ENCODE measurements around the gene P2RX4. TPM values are rescaled to one million over a fixed set of nuclear protein-coding genes. Genes with fewer than 3 reads are reported as not detected.

The P2RX4 gene
- total and polyA plus RNA-seq, 2 of the 8 experiments (the other 6 are each of a cell fraction or from before 2014, with no cell fraction given): 9.5 to 12.2 TPM

GRCh38 chr12:121253638-121254335 lies 43.9 kb downstream of the P2RX4 start:
- Histone ChIP-seq H3K4me2 (ENCODE audit: insufficient read depth in 1 of 2, low read depth in 2 of 2, low read length in 2 of 2) (no peak overlapping the region), H3K27ac (ENCODE audit: low read depth, low read length) (no peak overlapping the region), H3K23me2 (ENCODE audit: low read depth, low read length) (no peaks in the 10 kb centered on the region; the same call in 1 of the 2 replicates), H2BK5ac (ENCODE audit: low read depth, low read length) (no peak overlapping the region), H3K4ac (replicated peaks; ENCODE audit: insufficient read length, low read depth, low read length) (no peak overlapping the region), H2BK12ac (ENCODE audit: low read depth, low read length) (no peak overlapping the region), H3K9ac (replicated peaks in 1 of 4; ENCODE audit: extremely low read depth in 1 of 4, low read depth in 3 of 4, low read length in 3 of 4) (no peak overlapping the region), H3K27me3 (replicated peaks in 1 of 4; ENCODE audit: control insufficient read depth in 3 of 4, extremely low read depth in 1 of 4, insufficient read depth in 3 of 4, low read length in 3 of 4) (no peaks in the 10 kb centered on the region), H2AFZ (ENCODE audit: low read length) (no peak overlapping the region), H3K23ac (ENCODE audit: insufficient read length) (no peak overlapping the region), H2BK15ac (ENCODE audit: low read length) (no peak overlapping the region), H4K5ac (ENCODE audit: insufficient read length, low read depth, low read length) (no peak overlapping the region), H4K8ac (ENCODE audit: extremely low read depth, insufficient read depth, low read length) (no peak overlapping the region; the same call in 1 of the 2 replicates), H2BK20ac (ENCODE audit: low read length) (no peak overlapping the region), H3K9me3 (ENCODE audit: insufficient read depth in 2 of 2, low read depth in 1 of 2, low read length in 1 of 2) (no peaks in the 10 kb centered on the region), H3K18ac (ENCODE audit: extremely low read depth, low read length) (no peak overlapping the region), H3K14ac (ENCODE audit: insufficient read length) (no peak overlapping the region), H4K20me1 (replicated peaks in 1 of 2; ENCODE audit: control insufficient read depth in 1 of 2, insufficient read depth in 2 of 2, low read length in 2 of 2) (no peaks in the 10 kb centered on the region), H3K36me3 (ENCODE audit: control insufficient read depth in 2 of 4, insufficient read depth in 4 of 4, low read length in 3 of 4) (peaks cover 9 to 36% (median 31%) of the 10 kb centered on the region in 4 experiments), H3K79me2 (ENCODE audit: control insufficient read depth in 1 of 2, insufficient read depth in 2 of 2, low read length in 2 of 2) (no peaks in the 10 kb centered on the region), H2AK5ac (ENCODE audit: low read depth, low read length) (no peak overlapping the region), H4K91ac (replicated peaks; ENCODE audit: insufficient read length, low read length) (no peak overlapping the region), H2BK120ac (replicated peaks; ENCODE audit: low read depth, low read length) (no peak overlapping the region), H3K4me3 (ENCODE audit: extremely low read depth in 1 of 4, insufficient read depth in 2 of 4, low read depth in 3 of 4, low read length in 4 of 4) (no peak overlapping the region), H3K56ac (replicated peaks; ENCODE audit: insufficient read length, low read depth, low read length) (no peak overlapping the region), H3K4me1 (replicated peaks in 1 of 4; ENCODE audit: control insufficient read depth in 3 of 4, insufficient read depth in 4 of 4, low read length in 3 of 4) (no peaks in the 10 kb centered on the region), H3K79me1 (ENCODE audit: low read depth, low read length) (no peaks in the 10 kb centered on the region)
- ChIA-PET POLR2A (ENCODE audit: partially characterized antibody) (interaction anchor here (0.6 kb wide), 1 partner anchor 148 kb away, joined by 4 read pairs; no protein-coding TSS in a partner anchor), CTCF (ENCODE audit: partially characterized antibody) (interaction anchor here (1.0 kb wide), 1 partner anchor 10 kb away, joined by 3 read pairs; no protein-coding TSS in a partner anchor)
- FAIRE-seq (no peak), DNase-seq (ENCODE audit: low read depth in 1 of 2, low spot score in 2 of 2) (no peak)
- TF ChIP-seq TAF1 (IDR thresholded peaks at IDR 0.05; ENCODE audit: low read depth, low read length) (no peak), RFX5 (IDR thresholded peaks at IDR 0.05; ENCODE audit: borderline replicate concordance, low read depth, low read length) (no peak), CREB1 (IDR thresholded peaks at IDR 0.05) (no peak), EGR1 (IDR thresholded peaks at IDR 0.05; ENCODE audit: borderline replicate concordance, low read depth, low read length) (no peak), RBBP5 (IDR thresholded peaks at IDR 0.05; ENCODE audit: borderline replicate concordance, low read depth, low read length) (no peak), CHD2 (IDR thresholded peaks at IDR 0.05; ENCODE audit: low read length) (no peak), CTBP2 (IDR thresholded peaks at IDR 0.05; ENCODE audit: borderline replicate concordance, insufficient read depth, insufficient read length, low read length) (no peak), SP2 (IDR thresholded peaks at IDR 0.05; ENCODE audit: low read length) (no peak), POLR2A (IDR thresholded peaks at IDR 0.05; ENCODE audit: control extremely low read depth in 1 of 2, low read depth in 2 of 2, low read length in 2 of 2) (no peak), TBP (IDR thresholded peaks at IDR 0.05; ENCODE audit: low read depth, low read length) (no peak)
- 93% methylated on average over 15 of the region's 15 CpGs; no CpG with 5 or more reads in 1 of the 2 experiments for WGBS, 2 experiments (ENCODE audit: extremely low coverage in 1 of 2, insufficient coverage in 1 of 2, insufficient read length in 1 of 2, insufficient replicate concordance in 2 of 2, low coverage in 1 of 2, low lambda C conversion rate in 2 of 2, missing lambda C conversion rate in 1 of 2)
